ENCODE results near the gene ZNF264.

- TF ChIP-seq SUZ12 (IDR thresholded peaks at IDR 0.05; ENCODE audit: extremely low read depth, insufficient read depth, insufficient read length): no peak
- no peak for TF ChIP-seq ZNF274 (IDR thresholded peaks at IDR 0.05; ENCODE audit: low read depth, low read length)
Measured at GRCh38 chr19:57269515-57270250, 78.4 kb downstream of the ZNF264 start.

Data from NT2/D1 (cell line).